Endometrial microvascular endothelial cells (primary cell): ENCODE data around the gene CD300LB. TPM values are rescaled to one million over a fixed set of nuclear protein-coding genes. Genes with fewer than 3 reads are reported as not detected.
"Not testable (repeated sequence)": the region's sequence is repeated elsewhere in the genome, so short reads cannot be mapped to it uniquely, and the experiment has no call there.

Experiments used
- in situ Hi-C: cut with HindIII; loops from 2 replicates; pipeline ENCODE4 v1.10.0; 2017; ENCODE audit warnings: low sequenced_read_pairs, low pct_unique_long_range_greater_than_20kb; ENCODE audit errors: inconsistent ontology term
- total RNA-seq: library from RNA; depleted of rRNA; stranded (reverse); fragments of >200 nt; gene quantifications from one replicate; pipeline ENCODE4 v1.2.3, GENCODE V29; 2015; ENCODE audit errors: inconsistent ontology term

CD300LB gene
- total RNA-seq, 1 donor from 2014 or later: not detected

GRCh38 chr17:74529243-74529642 lies 2.0 kb downstream of the CD300LB start:
- in situ Hi-C loops: no loop called here

GRCh38 chr17:74528491-74529199 lies 2.6 kb downstream of the CD300LB start:
- in situ Hi-C loops: no loop called here

GRCh38 chr17:74527756-74528155 lies 3.5 kb downstream of the CD300LB start:
- in situ Hi-C loops: no loop called here

- in situ Hi-C loops: no loop called here
Observed at GRCh38 chr17:74527081-74527480, 4.2 kb downstream of the CD300LB start.

- in situ Hi-C loops: no loop called here
Observed at GRCh38 chr17:74526681-74527080, 4.6 kb downstream of the CD300LB start.

GRCh38 chr17:74525781-74526288 lies 5.4 kb downstream of the CD300LB start:
- in situ Hi-C loops: no loop called here

- in situ Hi-C loops: no loop called here
Observed at GRCh38 chr17:74525465-74525725, 5.9 kb downstream of the CD300LB start.

- in situ Hi-C loops: no loop called here
Observed at GRCh38 chr17:74524653-74525464, 6.4 kb downstream of the CD300LB start.

GRCh38 chr17:74523308-74523707 lies 8.0 kb downstream of the CD300LB start:
- in situ Hi-C loops: no loop called here

- in situ Hi-C loops: no loop called here
Observed at GRCh38 chr17:74522381-74523105, 8.7 kb downstream of the CD300LB start.

GRCh38 chr17:74521701-74522201 lies 9.5 kb downstream of the CD300LB start:
- in situ Hi-C loops: no loop called here

- in situ Hi-C loops: no loop called here
Observed at GRCh38 chr17:74520790-74521480, 10.3 kb downstream of the CD300LB start.

GRCh38 chr17:74520016-74520434 lies 11.2 kb downstream of the CD300LB start:
- in situ Hi-C loops: no loop called here

- in situ Hi-C loops: not testable (repeated sequence)
Observed at GRCh38 chr17:74518413-74518981, 12.8 kb downstream of the CD300LB start.

GRCh38 chr17:74516561-74517328 lies 14.5 kb downstream of the CD300LB start:
- in situ Hi-C loops: no loop called here

- in situ Hi-C loops: no loop called here
Observed at GRCh38 chr17:74515941-74516340, 15.3 kb downstream of the CD300LB start.

- in situ Hi-C loops: no loop called here
Observed at GRCh38 chr17:74514632-74515334, 16.5 kb downstream of the CD300LB start.
